Smooth muscle cell (in vitro differentiated cells): ENCODE results near the gene KDM5C. TPM values are rescaled to one million over a fixed set of nuclear protein-coding genes. Genes with fewer than 3 reads are reported as not detected.

Source experiments
- DNase-seq: peaks from one replicate; lab custom pipeline; 2025; ENCODE audit not compliant: unreplicated experiment; lab: John Stamatoyannopoulos, UW
- H2AFZ ChIP-seq: fragments of 200-600 bp; sonication (generic); 2 replicates; pipeline ENCODE4 v1.6.0; 2016; ENCODE audit warnings: antibody characterized with exemption, low read depth, mild to moderate bottlenecking
- H3F3A ChIP-seq: fragments of 200-600 bp; sonication (generic); 2 replicates; pipeline ENCODE4 v1.6.0; 2017; ENCODE audit warnings: antibody characterized with exemption, low read depth
- H3K27ac ChIP-seq: fragments of 200-600 bp; sonication (generic); 2 replicates; pipeline ENCODE4 v1.5.1; 2016; ENCODE audit warnings: low read depth, mild to moderate bottlenecking
- H3K27me3 ChIP-seq: fragments of 200-600 bp; sonication (generic); 2 replicates; pipeline ENCODE4 v1.6.1; 2016; ENCODE audit warnings: low read depth, mild to moderate bottlenecking
- H3K36me3 ChIP-seq: fragments of 200-600 bp; sonication (generic); 2 replicates; pipeline ENCODE4 v1.5.1; 2016; ENCODE audit warnings: low read depth
- H3K4me1 ChIP-seq: fragments of 200-600 bp; sonication (generic); 2 replicates; pipeline ENCODE4 v1.5.1; 2016; ENCODE audit warnings: low read depth
- H3K4me2 ChIP-seq: fragments of 200-600 bp; sonication (generic); 2 replicates; pipeline ENCODE4 v1.6.0; 2016; ENCODE audit warnings: mild to moderate bottlenecking
- H3K4me3 ChIP-seq: fragments of 200-600 bp; sonication (generic); 2 replicates; pipeline ENCODE4 v1.5.1; 2016; ENCODE audit warnings: mild to moderate bottlenecking
- H3K79me2 ChIP-seq: fragments of 200-600 bp; sonication (generic); 2 replicates; pipeline ENCODE4 v1.6.0; 2016; ENCODE audit warnings: low read depth, mild to moderate bottlenecking
- H3K9ac ChIP-seq: fragments of 200-600 bp; sonication (generic); 2 replicates; pipeline ENCODE4 v1.6.0; 2016; ENCODE audit warnings: low read depth
- H3K9me3 ChIP-seq: fragments of 200-600 bp; sonication (generic); replicated peaks from 2 replicates; pipeline ENCODE4 v1.5.1; 2016; ENCODE audit warnings: low read depth
- H4K20me1 ChIP-seq: fragments of 200-600 bp; sonication (generic); 2 replicates; pipeline ENCODE4 v1.6.0; 2016; ENCODE audit warnings: low read depth
- CTCF ChIP-seq: fragments of 200-600 bp; sonication (generic); IDR thresholded peaks from 2 replicates; pipeline ENCODE4 v1.5.1; 2017; ENCODE audit warnings: borderline replicate concordance, mild to moderate bottlenecking, antibody characterized with exemption; ENCODE audit not compliant: insufficient read depth, poor library complexity, severe bottlenecking
- WGBS: methylation state at CpG from one replicate; pipeline ENCODE4 v1.1.7; 2016; ENCODE audit warnings: low lambda C conversion rate; 5-methylcytosine and 5-hydroxymethylcytosine counted together
- polyA plus RNA-seq: library from polyadenylated mRNA; unstranded; fragments of >200 nt; fragmentation: Nextera tagmentation; extraction: Ambion mirVana; gene quantifications from 2 replicates; pipeline ENCODE4 v1.2.1, GENCODE V29; 2016
- total RNA-seq: library from RNA; depleted of rRNA; stranded (reverse); fragments of >200 nt; gene quantifications from 2 replicates; pipeline ENCODE4 v1.2.3, GENCODE V29; 2014

KDM5C gene
- total and polyA plus RNA-seq, 2 experiments from 2014 or later = 80.2 to 191 TPM

- DNase-seq = no peak
- Histone ChIP-seq H3K27ac (no peak overlapping the region), H3K36me3 (no peaks in the 10 kb centered on the region), H3K27me3 (no peaks in the 10 kb centered on the region), H3K9me3 (no peaks in the 10 kb centered on the region), H3K79me2 (no peaks in the 10 kb centered on the region), H3K4me2 (no peak overlapping the region), H3K4me3 (no peak overlapping the region), H3F3A (no peaks in the 10 kb centered on the region), H2AFZ (no peak overlapping the region), H4K20me1 (no peaks in the 10 kb centered on the region), H3K9ac (no peak overlapping the region), H3K4me1 (no peaks in the 10 kb centered on the region)
- no peak for TF ChIP-seq CTCF
- 87% methylated on average over 4 of the region's 4 CpGs for WGBS
Observed at GRCh38 chrX:53242310-53242709, 17.3 kb upstream of the KDM5C start.

GRCh38 chrX:53241558-53241957 is 16.6 kb upstream of the KDM5C start:
- H3K79me2 ChIP-seq = no peaks in the 10 kb centered on the region
- no peak overlapping the region for H3K4me3 ChIP-seq
- no peaks in the 10 kb centered on the region for H3K9me3 ChIP-seq
- H3K4me1 ChIP-seq = no peaks in the 10 kb centered on the region
- no peaks in the 10 kb centered on the region for H3K27me3 ChIP-seq
- H3K27ac ChIP-seq = no peak overlapping the region
- no peak overlapping the region for H3K9ac ChIP-seq
- H3K4me2 ChIP-seq = no peak overlapping the region
- H3F3A ChIP-seq = no peaks in the 10 kb centered on the region
- H3K36me3 ChIP-seq = no peaks in the 10 kb centered on the region
- H4K20me1 ChIP-seq = no peaks in the 10 kb centered on the region
- WGBS = 90% methylated on average over 7 of the region's 7 CpGs
- TF ChIP-seq CTCF = no peak
- no peak overlapping the region for H2AFZ ChIP-seq
- DNase-seq = no peak

- H3K27me3 ChIP-seq = no peaks in the 10 kb centered on the region
- no peak overlapping the region for H3K27ac ChIP-seq
- H3K4me1 ChIP-seq = no peaks in the 10 kb centered on the region
- H3K79me2 ChIP-seq = no peaks in the 10 kb centered on the region
- no peak overlapping the region for H3K4me3 ChIP-seq
- no peaks in the 10 kb centered on the region for H3K9me3 ChIP-seq
- 84% methylated on average over 6 of the region's 6 CpGs for WGBS
- no peak for DNase-seq
- H2AFZ ChIP-seq = no peak overlapping the region
- H3F3A ChIP-seq = no peaks in the 10 kb centered on the region
- no peak overlapping the region for H3K4me2 ChIP-seq
- H3K9ac ChIP-seq = no peak overlapping the region
- no peak for TF ChIP-seq CTCF
- no peaks in the 10 kb centered on the region for H3K36me3 ChIP-seq
- no peaks in the 10 kb centered on the region for H4K20me1 ChIP-seq
Observed at GRCh38 chrX:53239474-53239873, 14.5 kb upstream of the KDM5C start.

- no peak for DNase-seq
- H3K27me3 ChIP-seq = no peaks in the 10 kb centered on the region
- no peaks in the 10 kb centered on the region for H3F3A ChIP-seq
- H3K4me3 ChIP-seq = no peak overlapping the region
- no peaks in the 10 kb centered on the region for H3K36me3 ChIP-seq
- no peaks in the 10 kb centered on the region for H3K4me1 ChIP-seq
- TF ChIP-seq CTCF = no peak
- H3K27ac ChIP-seq = no peak overlapping the region
- 73% methylated on average over 10 of the region's 10 CpGs for WGBS
- H3K4me2 ChIP-seq = no peak overlapping the region
- no peaks in the 10 kb centered on the region for H4K20me1 ChIP-seq
- H2AFZ ChIP-seq = no peak overlapping the region
- no peaks in the 10 kb centered on the region for H3K9me3 ChIP-seq
- H3K9ac ChIP-seq = no peak overlapping the region
- no peaks in the 10 kb centered on the region for H3K79me2 ChIP-seq
Observed at GRCh38 chrX:53237056-53237455, 12.0 kb upstream of the KDM5C start.
